ENCODE measurements around the gene MUL1.

GRCh38 chr1:20486457-20487235 lies 21.3 kb downstream of the MUL1 start:
- TF ChIP-seq EZH2 (IDR thresholded peaks at IDR 0.05; ENCODE audit: insufficient read depth, poor library complexity, severe bottlenecking), result no peak
- no peak for TF ChIP-seq EZH2phosphoT487 (IDR thresholded peaks at IDR 0.05; ENCODE audit: insufficient read depth, low read depth)

Data from GM23248 (cell line).